HUES64 (cell line): ENCODE data around the gene TTC39C.

Experiments used
- H3K27ac ChIP-seq: 2 replicates; pipeline ENCODE4 v1.7.0; 2013; ENCODE audit warnings: low read depth, low read length, inconsistent platforms
- H3K27me3 ChIP-seq: 2 replicates; pipeline ENCODE4 v1.6.1; 2013; ENCODE audit warnings: mild to moderate bottlenecking, low read length; ENCODE audit not compliant: insufficient read depth
- H3K36me3 ChIP-seq: 2 replicates; pipeline ENCODE4 v1.6.1; 2013; ENCODE audit warnings: mild to moderate bottlenecking, low read length; ENCODE audit not compliant: insufficient read depth
- H3K4me1 ChIP-seq: 2 replicates; pipeline ENCODE4 v1.6.1; 2013; ENCODE audit warnings: mild to moderate bottlenecking, low read length, moderate library complexity; ENCODE audit not compliant: insufficient read depth
- H3K4me3 ChIP-seq: 2 replicates; pipeline ENCODE4 v1.5.1; 2013; ENCODE audit warnings: mild to moderate bottlenecking, low read length, moderate library complexity
- H3K9ac ChIP-seq: 2 replicates; pipeline ENCODE4 v1.6.1; 2013; ENCODE audit warnings: mild to moderate bottlenecking, low read depth, low read length
- H3K9me3 ChIP-seq: 2 replicates; pipeline ENCODE4 v1.6.1; 2013; ENCODE audit warnings: low read depth, low read length; ENCODE audit not compliant: insufficient read depth
- WGBS: fragments of 150-250, 120-280 bp; methylation state at CpG from one replicate; pipeline ENCODE4 v1.1.7; 2013; ENCODE audit warnings: missing lambda C conversion rate; 5-methylcytosine and 5-hydroxymethylcytosine counted together

TTC39C gene

GRCh38 chr18:24009651-24010333, 4.8 kb upstream of the TTC39C start:
- Histone ChIP-seq H3K27ac (no peak overlapping the region), H3K9ac (no peak overlapping the region), H3K4me3 (no peak overlapping the region), H3K27me3 (peaks cover 28% of the 10 kb centered on the region), H3K4me1 (no peaks in the 10 kb centered on the region), H3K36me3 (no peaks in the 10 kb centered on the region), H3K9me3 (no peaks in the 10 kb centered on the region)
- WGBS: 90% methylated on average over 7 of the region's 7 CpGs

GRCh38 chr18:24010673-24011072, 3.9 kb upstream of the TTC39C start:
- no peak overlapping the region for H3K9ac ChIP-seq
- WGBS: 87% methylated on average over 6 of the region's 7 CpGs
- peaks cover 2% of the 10 kb centered on the region; the same call in 1 of the 2 replicates for H3K4me1 ChIP-seq
- peaks cover 36% of the 10 kb centered on the region for H3K27me3 ChIP-seq
- no peaks in the 10 kb centered on the region for H3K9me3 ChIP-seq
- no peak overlapping the region for H3K4me3 ChIP-seq
- no peaks in the 10 kb centered on the region for H3K36me3 ChIP-seq
- no peak overlapping the region for H3K27ac ChIP-seq

GRCh38 chr18:24011123-24011917, 3.2 kb upstream of the TTC39C start:
- Histone ChIP-seq H3K9ac (no peak overlapping the region), H3K36me3 (no peaks in the 10 kb centered on the region), H3K9me3 (no peaks in the 10 kb centered on the region), H3K27ac (no peak overlapping the region), H3K4me3 (no peak overlapping the region), H3K4me1 (peaks cover 9% of the 10 kb centered on the region), H3K27me3 (peaks cover 43% of the 10 kb centered on the region)
- WGBS: 94% methylated on average over 4 of the region's 5 CpGs

GRCh38 chr18:24013051-24013450, 1.5 kb upstream of the TTC39C start:
- Histone ChIP-seq H3K9ac (no peak overlapping the region), H3K9me3 (no peaks in the 10 kb centered on the region), H3K4me3 (no peak overlapping the region), H3K4me1 (peaks cover 25% of the 10 kb centered on the region), H3K36me3 (no peaks in the 10 kb centered on the region), H3K27ac (no peak overlapping the region), H3K27me3 (peaks cover 45% of the 10 kb centered on the region)
- 86% methylated on average over 2 of the region's 2 CpGs for WGBS

GRCh38 chr18:24014986-24015638, 558 bp downstream of the TTC39C start:
- Histone ChIP-seq H3K27ac (no peak overlapping the region), H3K27me3 (peaks cover 45% of the 10 kb centered on the region), H3K9ac (peak overlapping the region; percentile 80), H3K36me3 (no peaks in the 10 kb centered on the region), H3K4me3 (peak overlapping the region; percentile 76), H3K4me1 (peaks cover 30% of the 10 kb centered on the region), H3K9me3 (no peaks in the 10 kb centered on the region)
- WGBS: under 1% methylated on average over 50 of the region's 50 CpGs

- Histone ChIP-seq H3K4me3 (peak overlapping the region; percentile 76), H3K9ac (peak overlapping the region; percentile 80; the same call in 1 of the 2 replicates), H3K27me3 (peaks cover 45% of the 10 kb centered on the region), H3K4me1 (peaks cover 31% of the 10 kb centered on the region), H3K36me3 (no peaks in the 10 kb centered on the region), H3K27ac (no peak overlapping the region), H3K9me3 (no peaks in the 10 kb centered on the region)
- WGBS: 35% methylated on average over 16 of the region's 17 CpGs
Observed at GRCh38 chr18:24015639-24016631, 1.4 kb downstream of the TTC39C start.

GRCh38 chr18:24016643-24017042, 2.1 kb downstream of the TTC39C start:
- H3K27ac ChIP-seq: no peak overlapping the region
- H3K9ac ChIP-seq: no peak overlapping the region

GRCh38 chr18:24018299-24018886, 3.8 kb downstream of the TTC39C start:
- Histone ChIP-seq H3K4me1 (peaks cover 41% of the 10 kb centered on the region), H3K4me3 (no peak overlapping the region), H3K27me3 (peaks cover 25% of the 10 kb centered on the region), H3K27ac (no peak overlapping the region), H3K36me3 (no peaks in the 10 kb centered on the region), H3K9me3 (no peaks in the 10 kb centered on the region), H3K9ac (no peak overlapping the region)
- 89% methylated on average over 11 of the region's 11 CpGs for WGBS

More at GRCh38 chr18:24016643-24017042, 2.1 kb downstream of the TTC39C start:
- Histone ChIP-seq H3K36me3 (no peaks in the 10 kb centered on the region), H3K4me1 (peaks cover 35% of the 10 kb centered on the region), H3K4me3 (peak overlapping the region; percentile 76), H3K27me3 (peaks cover 42% of the 10 kb centered on the region), H3K9me3 (no peaks in the 10 kb centered on the region)
- WGBS: 79% methylated on average over 2 of the region's 2 CpGs

- Histone ChIP-seq H3K36me3 (no peaks in the 10 kb centered on the region), H3K27me3 (peaks cover 18% of the 10 kb centered on the region), H3K4me3 (no peak overlapping the region), H3K4me1 (peaks cover 41% of the 10 kb centered on the region), H3K9ac (no peak overlapping the region), H3K27ac (no peak overlapping the region), H3K9me3 (no peaks in the 10 kb centered on the region)
- 92% methylated on average over 5 of the region's 5 CpGs for WGBS
Observed at GRCh38 chr18:24019641-24020331, 5.2 kb downstream of the TTC39C start.

- Histone ChIP-seq H3K9me3 (no peaks in the 10 kb centered on the region), H3K27me3 (peaks cover under 1% of the 10 kb centered on the region; the same call in 1 of the 2 replicates), H3K4me3 (no peak overlapping the region), H3K36me3 (no peaks in the 10 kb centered on the region), H3K4me1 (peaks cover 30% of the 10 kb centered on the region), H3K27ac (no peak overlapping the region), H3K9ac (no peak overlapping the region)
- WGBS: 83% methylated on average over 2 of the region's 3 CpGs
Observed at GRCh38 chr18:24021505-24021904, 7.0 kb downstream of the TTC39C start.
